MG63 (cell line): ENCODE measurements around the gene TIAM1. TPM values are rescaled to one million over a fixed set of nuclear protein-coding genes. Genes with fewer than 3 reads are reported as not detected.
A peak's percentile ranks its signal among the peaks of the same experiment; 100 is the strongest.
"Not testable (repeated sequence)": the region's sequence is repeated elsewhere in the genome, so short reads cannot be mapped to it uniquely, and the experiment has no call there.

Source experiments
- DNase-seq: peaks from one replicate; pipeline ENCODE4 v3.0.0-alpha.2; 2020
- H3K27me3 ChIP-seq: fragments of 250-450 bp; sonication (Bioruptor Pico); 2 replicates; pipeline ENCODE4 v1.5.1; 2020; ENCODE audit warnings: mild to moderate bottlenecking, moderate library complexity
- H3K36me3 ChIP-seq: fragments of 250-450 bp; sonication (Bioruptor Pico); 2 replicates; pipeline ENCODE4 v1.5.1; 2020; ENCODE audit warnings: mild to moderate bottlenecking, moderate library complexity
- H3K4me3 ChIP-seq: fragments of 250-450 bp; sonication (Bioruptor Pico); 2 replicates; pipeline ENCODE4 v1.5.1; 2020; ENCODE audit warnings: mild to moderate bottlenecking, moderate library complexity
- H3K9me3 ChIP-seq: fragments of 250-450 bp; sonication (Bioruptor Pico); 2 replicates; pipeline ENCODE4 v1.5.1; 2020; ENCODE audit warnings: mild to moderate bottlenecking, moderate library complexity
- total RNA-seq: library from RNA; depleted of rRNA; stranded (reverse); fragments of >200 nt; shearing (Covaris generic); gene quantifications from 2 replicates; pipeline ENCODE4 v1.2.3, GENCODE V29; 2014; ENCODE audit warnings: low replicate concordance

Gene TIAM1
- total RNA-seq, 1 experiment from 2014 or later = 2.2 TPM

DNA sequence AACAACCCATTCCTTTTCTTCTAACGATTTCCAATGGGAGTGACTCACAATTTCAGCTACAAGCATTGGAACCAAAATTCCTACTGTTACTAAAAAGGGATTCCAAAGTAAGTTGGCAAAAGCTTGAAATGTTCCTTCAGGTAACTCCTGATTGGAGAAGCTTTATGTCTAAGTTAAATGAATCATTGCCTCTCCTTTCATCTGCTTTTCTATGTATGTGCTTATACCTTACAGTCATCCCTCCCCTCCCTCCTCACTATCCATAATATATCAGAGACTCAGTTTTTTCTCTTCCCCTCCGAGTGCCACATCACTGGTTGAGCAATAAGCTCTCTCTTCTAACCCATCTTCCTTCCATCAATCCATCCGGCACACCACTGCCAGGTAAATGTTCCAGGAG, 86.8 kb downstream of the TIAM1 start:
- DNase-seq = no peak
- no peaks in the 10 kb centered on the region for H3K27me3 ChIP-seq
- no peaks in the 10 kb centered on the region for H3K36me3 ChIP-seq
- no peak overlapping the region for H3K4me3 ChIP-seq
- no peaks in the 10 kb centered on the region for H3K9me3 ChIP-seq

DNA sequence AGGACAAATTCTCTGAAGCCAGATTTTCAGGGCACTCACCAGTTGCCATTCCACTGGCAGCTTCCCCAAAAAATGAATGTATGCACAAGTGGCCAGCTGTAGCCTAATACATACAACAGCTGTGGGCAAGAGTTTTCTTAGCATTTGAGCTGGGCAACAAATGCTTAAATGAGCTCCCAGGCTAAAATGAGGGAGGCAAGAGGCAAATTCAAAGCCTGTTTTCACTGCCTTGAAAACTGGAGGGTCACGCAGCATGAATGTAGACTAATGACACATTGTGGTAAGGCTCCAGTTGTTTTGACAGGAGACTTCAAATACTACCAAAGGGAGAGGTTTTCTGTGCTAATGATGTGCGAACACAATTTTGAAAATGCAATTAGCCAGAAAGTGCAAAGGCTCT, 88.2 kb downstream of the TIAM1 start:
- no peaks in the 10 kb centered on the region for H3K9me3 ChIP-seq
- no peak overlapping the region for H3K4me3 ChIP-seq
- H3K36me3 ChIP-seq = no peaks in the 10 kb centered on the region
- no peak for DNase-seq
- H3K27me3 ChIP-seq = no peaks in the 10 kb centered on the region

DNA sequence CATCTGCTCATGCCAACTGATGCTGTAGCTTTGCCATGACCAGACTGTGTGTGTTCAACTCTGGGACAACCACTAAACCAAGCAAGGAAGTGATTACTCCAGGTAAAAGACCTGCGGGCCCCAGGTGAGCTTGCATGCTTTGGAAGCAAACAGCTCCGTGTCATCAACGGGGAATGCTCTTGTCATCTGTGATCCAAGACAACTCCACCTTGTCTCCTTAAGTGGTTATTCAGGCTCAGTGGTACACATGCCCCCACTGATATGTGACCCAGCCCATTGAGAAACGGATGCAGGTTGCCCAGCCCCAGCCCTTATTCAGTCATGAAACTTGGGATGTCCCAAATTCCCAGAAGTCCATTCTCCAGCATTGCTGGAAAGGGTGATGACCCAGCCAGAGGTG, 89.0 kb downstream of the TIAM1 start:
- no peak overlapping the region for H3K4me3 ChIP-seq
- H3K36me3 ChIP-seq = no peaks in the 10 kb centered on the region
- no peaks in the 10 kb centered on the region for H3K9me3 ChIP-seq
- H3K27me3 ChIP-seq = no peaks in the 10 kb centered on the region
- no peak for DNase-seq

DNA sequence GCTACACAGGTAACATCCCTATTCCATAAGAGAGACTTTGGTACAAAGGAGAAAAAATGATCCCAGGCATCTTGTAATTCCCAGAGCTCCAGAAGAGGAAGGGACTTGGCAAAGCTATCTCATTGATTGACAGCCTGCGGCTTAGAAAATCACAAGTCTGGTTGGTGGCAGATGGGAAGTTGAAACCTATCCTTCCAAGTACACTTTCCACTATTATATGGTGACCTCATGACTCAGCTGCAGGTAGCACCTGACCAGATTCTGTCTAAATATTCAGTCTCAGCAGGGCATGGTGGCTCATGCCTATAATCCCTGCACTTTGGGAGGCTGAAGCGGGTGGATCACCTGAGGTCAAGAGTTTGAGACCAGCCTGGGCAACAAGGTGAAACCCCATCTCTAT, 89.9 kb downstream of the TIAM1 start:
- no peaks in the 10 kb centered on the region for H3K36me3 ChIP-seq
- DNase-seq = no peak
- H3K27me3 ChIP-seq = no peaks in the 10 kb centered on the region
- no peaks in the 10 kb centered on the region for H3K9me3 ChIP-seq
- H3K4me3 ChIP-seq = no peak overlapping the region

DNA sequence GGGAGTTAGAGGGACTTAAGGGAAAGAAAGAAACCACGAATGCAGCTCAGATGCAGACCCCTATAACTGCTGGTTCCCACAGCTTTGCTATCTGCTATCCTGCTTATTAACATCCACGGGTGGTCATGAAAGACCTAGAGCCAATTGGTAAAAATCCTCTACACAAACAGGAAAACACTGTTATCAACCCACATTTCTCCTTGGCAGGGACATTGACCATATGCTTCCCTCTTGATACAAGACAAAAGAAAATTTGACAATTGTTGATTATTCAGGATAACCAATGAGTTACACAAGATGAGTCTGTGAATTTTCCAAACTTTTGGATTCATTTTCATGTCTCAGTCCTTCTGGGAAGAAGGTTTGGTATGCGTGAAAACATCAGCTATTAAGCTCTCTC, 90.4 kb downstream of the TIAM1 start:
- H3K27me3 ChIP-seq = no peaks in the 10 kb centered on the region
- no peaks in the 10 kb centered on the region for H3K9me3 ChIP-seq
- no peaks in the 10 kb centered on the region for H3K36me3 ChIP-seq
- DNase-seq = no peak
- H3K4me3 ChIP-seq = no peak overlapping the region

DNA sequence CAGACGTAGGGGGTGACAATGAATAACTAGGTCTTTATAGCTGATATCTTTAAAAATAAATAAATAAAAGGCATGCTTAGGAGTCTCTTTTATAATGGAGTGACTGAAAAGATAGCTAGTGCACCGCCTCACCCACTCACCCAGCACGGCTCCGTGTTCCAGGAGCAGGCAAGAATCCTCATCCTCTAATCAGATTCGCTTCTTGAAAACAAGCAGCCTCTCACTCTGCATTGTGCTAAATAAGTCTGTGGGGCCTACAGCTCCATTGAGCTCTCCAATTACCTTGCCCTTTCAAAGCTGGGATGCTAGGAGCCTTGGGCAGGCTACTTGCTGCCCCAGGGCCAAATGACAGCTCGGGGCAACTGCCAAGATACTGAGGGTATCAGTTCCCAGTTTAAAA, 91.5 kb downstream of the TIAM1 start:
- H3K36me3 ChIP-seq = no peaks in the 10 kb centered on the region

DNA sequence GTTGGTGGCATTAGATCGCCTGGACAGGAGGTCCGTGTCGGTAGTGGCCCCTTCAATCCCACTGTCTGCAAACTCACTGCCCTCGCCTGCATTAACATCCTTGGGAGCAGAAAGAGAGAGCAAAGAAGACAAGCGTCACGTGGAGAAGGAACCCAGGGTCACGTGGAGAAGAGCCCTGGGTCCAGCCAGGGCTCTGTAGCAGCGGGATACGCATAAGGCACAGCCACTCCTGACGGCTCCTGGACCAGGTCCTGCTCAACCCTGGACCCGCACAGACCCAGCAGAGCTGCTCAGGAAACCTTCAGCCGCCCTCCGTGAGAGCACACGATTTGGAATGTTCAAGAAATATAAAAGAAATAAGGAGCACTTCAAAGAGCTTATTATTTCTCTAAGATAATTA, 92.0 kb downstream of the TIAM1 start:
- no peak for DNase-seq
- no peak overlapping the region for H3K4me3 ChIP-seq
- H3K27me3 ChIP-seq = no peaks in the 10 kb centered on the region
- no peaks in the 10 kb centered on the region for H3K36me3 ChIP-seq
- H3K9me3 ChIP-seq = no peaks in the 10 kb centered on the region

More for the DNA sequence above, 91.5 kb downstream of the TIAM1 start:
- no peak overlapping the region for H3K4me3 ChIP-seq
- H3K27me3 ChIP-seq = no peaks in the 10 kb centered on the region
- no peak for DNase-seq
- no peaks in the 10 kb centered on the region for H3K9me3 ChIP-seq

DNA sequence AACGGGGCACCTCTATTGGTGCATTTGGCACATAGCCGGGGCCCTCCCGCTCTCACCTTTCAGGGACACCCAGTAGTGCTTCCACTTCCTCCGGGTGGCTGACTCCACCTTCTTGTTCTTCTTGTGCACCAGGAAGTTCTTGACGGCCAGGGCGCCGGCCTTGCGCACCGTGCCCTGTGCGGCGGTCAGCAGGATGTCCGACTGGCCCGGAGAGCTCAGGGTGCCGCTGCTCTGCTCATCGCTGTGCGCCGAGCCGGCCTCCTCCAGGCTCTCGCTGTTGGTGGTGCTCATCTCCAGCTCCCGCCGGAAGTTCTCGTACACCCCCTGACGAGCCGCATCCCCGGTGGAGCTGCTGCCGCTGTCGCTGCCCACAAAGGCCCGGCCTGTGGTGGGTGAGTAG, 92.4 kb downstream of the TIAM1 start:
- Histone ChIP-seq H3K36me3 (no peaks in the 10 kb centered on the region), H3K4me3 (no peak overlapping the region), H3K27me3 (no peaks in the 10 kb centered on the region), H3K9me3 (no peaks in the 10 kb centered on the region)
- DNase-seq = no peak

DNA sequence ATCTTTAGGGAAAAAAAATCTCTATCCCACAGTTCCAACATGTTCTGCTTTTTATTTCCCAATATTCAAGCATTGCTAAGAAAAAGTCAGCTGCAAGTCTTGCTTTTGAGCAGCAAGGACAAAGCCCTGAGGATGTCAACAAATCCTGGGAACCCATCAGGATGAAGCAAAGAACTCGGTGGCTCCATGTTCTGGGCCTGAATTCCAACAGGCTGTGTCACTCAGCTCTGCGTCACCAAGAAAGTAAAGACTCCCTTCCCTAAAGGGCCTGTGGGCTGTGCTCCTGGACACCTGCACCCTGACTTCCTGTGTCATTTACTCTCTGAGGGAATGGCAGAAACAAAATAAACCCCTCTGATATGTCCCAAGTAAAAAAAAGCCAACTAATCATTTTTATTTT, 95.5 kb downstream of the TIAM1 start:
- Histone ChIP-seq H3K27me3 (no peaks in the 10 kb centered on the region), H3K9me3 (no peaks in the 10 kb centered on the region; the same call in 1 of the 2 replicates), H3K4me3 (no peak overlapping the region), H3K36me3 (no peaks in the 10 kb centered on the region)
- no peak for DNase-seq

DNA sequence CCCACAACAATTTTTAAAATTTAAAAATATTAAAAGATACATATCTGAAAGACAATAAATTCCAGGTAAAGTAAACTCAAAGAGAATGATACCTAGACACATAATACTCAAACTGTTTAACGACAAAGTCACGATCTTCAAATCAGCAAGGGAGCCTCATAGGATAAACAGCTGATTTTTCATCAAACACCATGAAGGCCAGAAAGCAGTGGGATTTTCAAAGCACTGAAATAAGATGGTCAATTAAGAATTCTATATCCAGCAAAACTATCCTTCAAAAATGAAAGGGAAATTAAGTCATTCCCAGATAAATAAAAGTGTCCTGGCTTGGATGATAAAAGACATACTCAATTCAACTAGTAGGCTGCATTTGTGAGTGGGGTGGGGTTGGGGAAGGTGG, 100.5 kb downstream of the TIAM1 start:
- H3K36me3 ChIP-seq = no peaks in the 10 kb centered on the region
- H3K27me3 ChIP-seq = peaks cover 2% of the 10 kb centered on the region; the same call in 1 of the 2 replicates
- no peak overlapping the region for H3K4me3 ChIP-seq
- no peak for DNase-seq
- H3K9me3 ChIP-seq = no peaks in the 10 kb centered on the region; the same call in 1 of the 2 replicates

DNA sequence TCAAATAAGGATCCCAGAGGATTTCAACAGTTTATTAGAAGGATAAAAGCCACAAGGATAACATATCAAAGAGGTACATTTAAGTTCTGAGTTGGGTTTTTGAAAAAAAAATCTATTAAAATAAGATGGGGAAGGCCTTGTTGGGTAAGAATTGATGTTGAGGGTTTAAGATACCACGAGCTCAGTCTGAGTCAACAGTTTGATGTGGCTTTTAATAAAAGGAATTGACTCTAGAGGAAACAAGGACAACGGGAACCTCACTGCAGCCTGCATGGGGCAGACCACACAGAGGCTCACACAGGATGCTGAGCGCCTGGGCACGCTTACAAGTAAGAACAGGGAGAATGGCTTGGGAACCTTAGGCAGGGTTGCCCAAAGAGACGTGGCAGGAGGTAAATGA, 107.5 kb downstream of the TIAM1 start:
- Histone ChIP-seq H3K4me3 (no peak overlapping the region), H3K36me3 (no peaks in the 10 kb centered on the region), H3K27me3 (peaks cover 2% of the 10 kb centered on the region; the same call in 1 of the 2 replicates), H3K9me3 (no peaks in the 10 kb centered on the region)
- no peak for DNase-seq

DNA sequence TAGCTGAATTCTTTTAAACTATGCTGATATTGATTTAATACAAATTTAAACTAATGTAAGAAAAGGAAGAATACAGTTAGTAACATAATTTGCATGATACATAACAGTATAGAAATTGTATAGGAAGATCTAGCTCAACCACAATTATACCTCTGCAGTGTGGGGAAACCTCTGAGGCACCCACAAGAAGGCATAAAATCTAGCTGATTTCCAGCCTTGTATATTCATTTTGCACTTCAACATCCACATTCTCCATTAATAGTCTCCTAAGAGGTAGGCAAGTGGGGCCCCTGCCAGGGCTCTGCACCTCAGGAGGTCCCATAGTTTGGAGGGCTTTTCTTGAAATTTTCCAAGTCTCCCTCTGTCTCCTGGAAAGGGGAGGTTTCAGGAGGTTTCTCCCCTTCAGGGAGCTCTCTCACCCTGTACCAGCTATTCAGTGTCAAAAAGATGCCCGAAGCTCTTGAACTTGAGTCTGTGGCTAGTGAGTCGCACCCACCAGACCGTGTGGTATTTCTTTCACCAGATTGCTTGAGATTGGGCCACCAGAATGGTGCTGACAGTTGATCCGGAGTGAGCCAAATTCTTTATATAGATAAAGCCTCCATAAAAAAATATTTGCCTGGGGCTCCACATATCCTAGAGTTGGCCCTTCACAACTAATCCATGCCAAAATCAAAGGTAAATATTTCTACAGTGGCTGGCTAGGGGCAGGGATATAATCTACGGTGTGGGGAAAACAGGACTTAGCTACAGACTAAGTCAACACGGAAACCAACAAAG, 108.2 kb downstream of the TIAM1 start:
- H3K27me3 ChIP-seq = peaks cover 2% of the 10 kb centered on the region; the same call in 1 of the 2 replicates
- H3K36me3 ChIP-seq = no peaks in the 10 kb centered on the region
- H3K9me3 ChIP-seq = no peaks in the 10 kb centered on the region
- H3K4me3 ChIP-seq = no peak overlapping the region
- peak; percentile 14 for DNase-seq

DNA sequence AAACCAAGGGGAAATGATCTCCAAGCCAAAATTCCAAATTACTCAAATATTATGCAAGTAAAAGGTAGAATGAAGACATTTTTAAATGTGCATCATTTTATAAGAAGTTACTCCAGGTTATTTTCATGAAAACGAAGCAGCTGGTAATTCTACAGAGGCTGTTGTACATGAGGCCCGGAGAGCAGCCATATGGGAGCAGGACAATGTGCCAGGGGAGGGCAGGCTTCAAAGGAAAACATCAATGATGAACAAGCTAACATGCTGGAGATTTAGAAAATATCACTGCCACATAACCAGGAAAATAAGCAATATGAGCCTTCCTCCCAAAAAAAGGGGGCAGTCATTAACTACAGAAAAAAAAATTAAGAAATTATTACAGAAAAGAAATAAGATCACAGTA, 109.1 kb downstream of the TIAM1 start:
- Histone ChIP-seq H3K27me3 (peaks cover 2% of the 10 kb centered on the region; the same call in 1 of the 2 replicates), H3K4me3 (no peak overlapping the region), H3K36me3 (no peaks in the 10 kb centered on the region), H3K9me3 (no peaks in the 10 kb centered on the region)
- no peak for DNase-seq

DNA sequence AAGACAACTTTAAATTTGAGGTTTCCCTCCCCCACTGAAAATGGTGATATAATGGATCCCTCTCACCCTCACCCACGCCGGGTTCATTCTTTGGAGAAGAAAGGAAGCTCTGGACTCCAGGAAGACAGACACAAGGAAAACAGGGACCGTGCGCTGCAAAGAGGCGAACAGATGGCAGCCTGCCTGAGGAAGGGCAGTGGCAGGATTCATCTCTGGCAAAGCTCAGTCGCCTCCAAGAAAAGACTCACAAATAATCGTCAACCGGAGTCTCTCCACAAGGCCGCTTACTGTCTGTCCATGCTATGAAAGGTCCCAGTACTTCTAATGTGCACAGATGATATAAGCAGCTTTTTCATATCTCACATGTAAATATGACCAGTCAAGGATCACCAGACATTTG, 110.3 kb downstream of the TIAM1 start:
- no peak for DNase-seq
- H3K4me3 ChIP-seq = no peak overlapping the region

DNA sequence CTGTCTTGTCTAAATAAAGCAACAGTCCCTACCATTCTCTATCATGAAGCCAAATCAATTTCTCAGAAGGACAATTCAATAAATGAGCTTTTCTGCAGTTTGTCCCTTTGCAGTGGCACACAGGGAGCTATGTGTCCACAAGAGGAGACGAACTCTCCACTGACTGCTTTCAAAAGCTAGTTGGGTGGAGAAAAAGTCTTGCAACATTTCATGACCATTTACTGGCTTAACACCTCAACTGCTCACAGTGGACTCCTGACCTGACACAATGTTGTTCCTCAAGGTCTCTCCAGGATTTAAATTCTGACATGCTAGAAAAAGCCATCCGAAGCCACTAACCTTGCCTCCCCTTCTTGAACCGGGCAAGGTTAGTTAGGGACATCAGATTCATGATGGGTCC, 111.7 kb downstream of the TIAM1 start:
- Histone ChIP-seq H3K4me3 (no peak overlapping the region), H3K9me3 (no peaks in the 10 kb centered on the region), H3K27me3 (no peaks in the 10 kb centered on the region), H3K36me3 (no peaks in the 10 kb centered on the region)
- DNase-seq = no peak

More for the DNA sequence above, 110.3 kb downstream of the TIAM1 start:
- Histone ChIP-seq H3K9me3 (no peaks in the 10 kb centered on the region), H3K27me3 (no peaks in the 10 kb centered on the region), H3K36me3 (no peaks in the 10 kb centered on the region)

DNA sequence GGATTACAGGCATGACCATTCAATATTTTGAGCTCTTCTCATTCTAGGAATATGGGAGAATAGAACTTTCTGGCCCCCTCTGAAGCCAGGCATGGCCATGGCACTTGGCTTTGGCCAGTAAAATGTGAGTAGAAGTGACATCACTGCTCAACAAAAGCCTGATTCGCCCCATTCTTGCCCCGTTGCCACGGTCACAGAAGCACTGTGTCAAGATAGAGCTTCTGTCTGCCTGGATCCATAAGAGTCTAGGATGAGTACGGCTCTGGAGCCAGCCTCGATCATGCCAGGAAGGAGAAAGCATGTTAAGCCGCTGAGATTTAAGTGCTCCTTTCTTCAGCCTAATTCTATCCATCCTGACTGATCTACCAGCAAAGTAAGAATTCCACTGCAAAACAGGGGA, 113.1 kb downstream of the TIAM1 start:
- H3K9me3 ChIP-seq = no peaks in the 10 kb centered on the region
- no peak overlapping the region for H3K4me3 ChIP-seq
- no peaks in the 10 kb centered on the region for H3K27me3 ChIP-seq
- no peak for DNase-seq
- no peaks in the 10 kb centered on the region for H3K36me3 ChIP-seq

DNA sequence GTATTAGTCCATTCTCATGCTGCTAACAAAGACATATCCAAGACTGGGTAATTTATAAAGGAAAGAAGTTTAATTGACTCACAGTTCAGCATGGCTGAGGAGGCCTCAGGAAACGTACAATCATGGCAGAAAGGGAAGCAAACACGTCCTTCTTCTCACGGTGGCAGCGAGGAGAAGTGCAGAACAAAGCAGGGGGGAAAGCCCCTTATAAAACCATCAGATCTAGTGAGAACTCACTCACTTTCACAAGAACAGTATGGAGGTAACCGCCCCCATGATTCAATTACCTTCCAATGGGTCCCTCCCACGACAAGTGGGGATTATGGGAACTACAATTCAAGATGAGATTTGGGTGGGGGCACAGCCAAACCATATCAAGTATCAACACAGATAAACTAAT, 115.3 kb downstream of the TIAM1 start:
- H3K9me3 ChIP-seq, H3K36me3 ChIP-seq, H3K27me3 ChIP-seq, DNase-seq, H3K4me3 ChIP-seq: not testable (repeated sequence)

DNA sequence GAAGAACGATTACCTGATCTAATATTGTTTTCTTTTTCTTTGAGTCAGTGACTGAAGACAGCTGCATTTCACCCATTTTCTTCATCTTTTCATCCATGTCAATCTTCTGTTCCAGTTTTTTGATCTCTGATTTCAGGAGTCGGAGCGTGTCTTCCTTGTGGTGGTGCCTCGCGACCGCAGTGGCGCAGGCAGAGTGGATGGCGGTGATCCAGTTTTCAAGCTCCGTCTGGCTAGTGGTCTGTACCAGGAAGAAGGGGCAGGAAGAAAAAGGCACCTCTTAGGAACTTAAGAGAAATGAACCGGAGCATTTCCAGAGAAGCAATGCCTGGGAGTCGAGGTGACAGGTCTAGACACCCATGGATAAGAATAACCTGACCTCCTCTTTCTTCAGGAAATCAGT, 118.3 kb downstream of the TIAM1 start:
- no peak overlapping the region for H3K4me3 ChIP-seq
- H3K9me3 ChIP-seq = no peaks in the 10 kb centered on the region
- H3K27me3 ChIP-seq = no peaks in the 10 kb centered on the region
- H3K36me3 ChIP-seq = no peaks in the 10 kb centered on the region
- DNase-seq = no peak
